Inflammatory macrophage (primary cell): ENCODE results near the gene NCOA3.
"Not testable (repeated sequence)": the region's sequence is repeated elsewhere in the genome, so short reads cannot be mapped to it uniquely, and the experiment has no call there.

Experiments used
- DNase-seq, 2 donors: peaks; one replicate each; pipeline ENCODE4 v3.0.0-alpha.2; 2020 to 2022

NCOA3 gene

GRCh38 chr20:47568019-47568418 lies 66.3 kb downstream of the NCOA3 start:
- no peak for DNase-seq

GRCh38 chr20:47568837-47569410 lies 67.2 kb downstream of the NCOA3 start:
- DNase-seq = no peak

- DNase-seq = no peak
Observed at GRCh38 chr20:47571426-47571825, 69.7 kb downstream of the NCOA3 start.

- no peak for DNase-seq
Observed at GRCh38 chr20:47572105-47572729, 70.5 kb downstream of the NCOA3 start.

GRCh38 chr20:47573559-47573958 lies 71.9 kb downstream of the NCOA3 start:
- DNase-seq = no peak

GRCh38 chr20:47574616-47575364 lies 73.1 kb downstream of the NCOA3 start:
- peak; percentile 21 for DNase-seq

GRCh38 chr20:47576516-47577033 lies 74.9 kb downstream of the NCOA3 start:
- peak; percentile 69 to 75 for DNase-seq

- DNase-seq = no peak
Observed at GRCh38 chr20:47577314-47577713, 75.6 kb downstream of the NCOA3 start.

- no peak for DNase-seq
Observed at GRCh38 chr20:47578543-47578942, 76.9 kb downstream of the NCOA3 start.

GRCh38 chr20:47580686-47581085 lies 79.0 kb downstream of the NCOA3 start:
- not testable (repeated sequence) for DNase-seq

- no peak for DNase-seq
Observed at GRCh38 chr20:47581090-47581489, 79.4 kb downstream of the NCOA3 start.

- no peak for DNase-seq
Observed at GRCh38 chr20:47583551-47583950, 81.9 kb downstream of the NCOA3 start.

- no peak for DNase-seq
Observed at GRCh38 chr20:47585087-47585747, 83.5 kb downstream of the NCOA3 start.

- no peak for DNase-seq
Observed at GRCh38 chr20:47586649-47587294, 85.1 kb downstream of the NCOA3 start.

GRCh38 chr20:47588158-47588557 lies 86.5 kb downstream of the NCOA3 start:
- no peak for DNase-seq

GRCh38 chr20:47591231-47591630 lies 89.5 kb downstream of the NCOA3 start:
- DNase-seq = no peak

- no peak for DNase-seq
Observed at GRCh38 chr20:47594157-47594556, 92.5 kb downstream of the NCOA3 start.

GRCh38 chr20:47595138-47595537 lies 93.5 kb downstream of the NCOA3 start:
- DNase-seq = not testable (repeated sequence)

GRCh38 chr20:47596003-47596571 lies 94.4 kb downstream of the NCOA3 start:
- DNase-seq = no peak

GRCh38 chr20:47597090-47597489 lies 95.4 kb downstream of the NCOA3 start:
- DNase-seq = no peak

- DNase-seq = no peak
Observed at GRCh38 chr20:47598911-47599744, 97.4 kb downstream of the NCOA3 start.
